ENCODE results near the gene BOC. TPM values are rescaled to one million over a fixed set of nuclear protein-coding genes. Genes with fewer than 3 reads are reported as not detected.

Gene BOC
- total RNA-seq, 1 experiment from 2014 or later: 7.3 TPM

DNA sequence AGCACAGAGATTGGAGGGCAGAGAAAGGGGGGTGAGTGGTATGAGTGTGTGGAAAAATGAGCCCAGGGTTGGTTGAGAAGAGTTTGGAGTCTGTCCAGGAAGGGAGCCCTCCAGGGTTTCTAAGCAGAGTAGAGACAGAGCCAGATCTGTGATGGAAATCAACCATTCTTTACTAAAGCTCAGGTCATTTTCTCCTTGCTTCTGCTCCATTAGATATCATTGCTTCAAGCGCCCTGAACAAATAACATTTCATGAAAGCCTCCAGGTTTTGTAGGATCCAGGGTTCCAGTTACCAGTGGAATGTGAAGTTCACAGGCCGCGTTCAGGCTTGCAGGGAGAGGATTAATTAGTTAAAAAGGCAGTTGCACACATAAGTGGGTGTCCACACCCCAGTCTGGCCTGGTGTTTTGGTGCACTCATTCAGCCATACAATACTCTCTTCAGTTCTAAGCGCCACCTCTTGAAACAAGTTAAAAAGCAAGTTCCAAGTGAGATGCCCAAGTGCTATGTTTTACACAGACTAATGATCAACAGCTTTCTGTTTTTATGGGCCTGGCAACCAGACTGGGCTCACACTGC, 16.4 kb upstream of the BOC start:
- H2AFZ ChIP-seq (ENCODE audit: low read length): no peak overlapping the region
- CTCF ChIA-PET: no interaction called here
- no peak for TF ChIP-seq CTCF (conservative IDR thresholded peaks at IDR 0.05; ENCODE audit: low read depth, low read length)
- TF ChIP-seq EZH2phosphoT487 (IDR thresholded peaks at IDR 0.05; ENCODE audit: borderline replicate concordance, low read length): no peak
- TF ChIP-seq EZH2 (IDR thresholded peaks at IDR 0.05; ENCODE audit: low read length, unreplicated experiment): no peak

DNA sequence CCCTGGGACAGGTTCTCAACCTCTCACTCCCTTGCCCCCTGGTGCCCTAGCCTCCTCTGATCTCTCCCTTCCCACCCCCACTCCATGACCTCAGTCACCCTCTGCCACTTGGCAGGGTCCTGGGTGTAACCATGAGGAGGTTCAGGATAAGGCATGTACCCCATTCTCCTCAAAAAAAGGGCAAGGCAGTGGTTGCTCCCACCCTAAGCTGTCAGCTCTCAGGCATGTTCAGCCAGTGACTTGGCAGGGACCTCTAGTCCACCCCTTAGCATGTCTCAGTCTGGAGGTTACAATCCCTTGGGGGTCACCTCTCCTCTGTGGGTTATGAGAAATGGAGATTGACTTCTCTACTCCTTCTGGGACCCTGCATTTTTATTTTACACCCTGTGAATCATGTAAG, 11.0 kb upstream of the BOC start:
- TF ChIP-seq CTCF (conservative IDR thresholded peaks at IDR 0.05; ENCODE audit: low read depth, low read length) (no peak), EZH2phosphoT487 (IDR thresholded peaks at IDR 0.05; ENCODE audit: borderline replicate concordance, low read length) (no peak), EZH2 (IDR thresholded peaks at IDR 0.05; ENCODE audit: low read length, unreplicated experiment) (no peak)
- H3K27me3 ChIP-seq (ENCODE audit: low read length): peaks cover 29% of the 10 kb centered on the region
- intact Hi-C loops (cut with micrococcal nuclease): no loop called here

More for the DNA sequence above, 16.4 kb upstream of the BOC start:
- Histone ChIP-seq H3K27ac (ENCODE audit: low read length) (no peak overlapping the region), H3K27me3 (ENCODE audit: low read length) (no peaks in the 10 kb centered on the region), H4K20me1 (ENCODE audit: low read length) (no peaks in the 10 kb centered on the region), H3K4me2 (ENCODE audit: low read length) (no peak overlapping the region), H3K4me3 (ENCODE audit: low read length) (no peak overlapping the region), H3K9ac (ENCODE audit: low read length) (no peak overlapping the region), H3K9me2 (replicated peaks; ENCODE audit: low read length) (no peaks in the 10 kb centered on the region), H3K79me2 (ENCODE audit: low read length) (no peaks in the 10 kb centered on the region), H3K4me1 (ENCODE audit: insufficient read depth, low read length) (no peaks in the 10 kb centered on the region), H3K9me3 (ENCODE audit: low read length) (no peaks in the 10 kb centered on the region), H3K36me3 (ENCODE audit: low read depth, low read length) (no peaks in the 10 kb centered on the region), H3F3A (ENCODE audit: low read length, unreplicated experiment) (no peaks in the 10 kb centered on the region)
- POLR2A ChIA-PET (ENCODE audit: unreplicated experiment): interaction anchor here (0.5 kb wide), 1 partner anchor 125 kb away, joined by 3 read pairs; no protein-coding TSS in a partner anchor
- intact Hi-C loops (cut with micrococcal nuclease): no loop called here
- no TSS peak for BruUV-seq (replicated peaks)
- no peak for DNase-seq
- no peak for ATAC-seq

DNA sequence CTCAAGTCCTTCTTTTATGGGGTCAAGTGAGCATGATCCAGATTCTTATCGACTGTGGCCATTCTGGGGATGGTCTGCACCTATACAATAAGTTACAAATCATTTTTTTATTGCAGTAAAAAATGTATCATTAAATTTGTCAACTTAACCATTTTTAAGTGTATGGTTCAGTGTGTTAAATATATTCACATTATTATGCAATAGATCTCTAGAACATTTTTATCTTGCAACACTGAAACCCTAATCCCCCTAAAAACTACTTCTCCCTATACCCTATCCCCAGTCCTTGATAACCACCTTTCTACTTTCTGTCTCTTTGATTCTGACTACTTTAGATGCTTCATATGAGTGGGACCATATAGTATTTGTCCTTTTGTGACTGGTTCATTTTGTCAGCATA, 10.4 kb upstream of the BOC start:
- peaks cover 29% of the 10 kb centered on the region for H3K27me3 ChIP-seq (ENCODE audit: low read length)
- no peaks in the 10 kb centered on the region for H3K36me3 ChIP-seq (ENCODE audit: low read depth, low read length)
- POLR2A ChIA-PET (ENCODE audit: unreplicated experiment): no interaction called here
- no TSS peak for BruUV-seq (replicated peaks)
- no peak overlapping the region for H2AFZ ChIP-seq (ENCODE audit: low read length)
- intact Hi-C loops (cut with micrococcal nuclease): no loop called here
- TF ChIP-seq CTCF (conservative IDR thresholded peaks at IDR 0.05; ENCODE audit: low read depth, low read length) (no peak), EZH2phosphoT487 (IDR thresholded peaks at IDR 0.05; ENCODE audit: borderline replicate concordance, low read length) (no peak), EZH2 (IDR thresholded peaks at IDR 0.05; ENCODE audit: low read length, unreplicated experiment) (no peak)
- H3F3A ChIP-seq (ENCODE audit: low read length, unreplicated experiment): no peaks in the 10 kb centered on the region
- ATAC-seq: no peak
- H3K4me3 ChIP-seq (ENCODE audit: low read length): no peak overlapping the region
- H4K20me1 ChIP-seq (ENCODE audit: low read length): no peaks in the 10 kb centered on the region
- H3K9ac ChIP-seq (ENCODE audit: low read length): no peak overlapping the region
- no peaks in the 10 kb centered on the region for H3K9me2 ChIP-seq (replicated peaks; ENCODE audit: low read length)
- no peaks in the 10 kb centered on the region for H3K4me1 ChIP-seq (ENCODE audit: insufficient read depth, low read length)
- DNase-seq: no peak
- no peaks in the 10 kb centered on the region for H3K9me3 ChIP-seq (ENCODE audit: low read length)
- CTCF ChIA-PET: no interaction called here
- no peak overlapping the region for H3K4me2 ChIP-seq (ENCODE audit: low read length)
- H3K79me2 ChIP-seq (ENCODE audit: low read length): no peaks in the 10 kb centered on the region
- no peak overlapping the region for H3K27ac ChIP-seq (ENCODE audit: low read length)

More for the DNA sequence above, 11.0 kb upstream of the BOC start:
- H3K9me2 ChIP-seq (replicated peaks; ENCODE audit: low read length): no peaks in the 10 kb centered on the region
- no peak for DNase-seq
- no peaks in the 10 kb centered on the region for H3K9me3 ChIP-seq (ENCODE audit: low read length)
- H3F3A ChIP-seq (ENCODE audit: low read length, unreplicated experiment): no peaks in the 10 kb centered on the region
- no peaks in the 10 kb centered on the region for H3K79me2 ChIP-seq (ENCODE audit: low read length)
- H3K4me2 ChIP-seq (ENCODE audit: low read length): no peak overlapping the region
- no TSS peak for BruUV-seq (replicated peaks)
- H3K36me3 ChIP-seq (ENCODE audit: low read depth, low read length): no peaks in the 10 kb centered on the region
- no peak for ATAC-seq
- no peak overlapping the region for H2AFZ ChIP-seq (ENCODE audit: low read length)
- no peak overlapping the region for H3K4me3 ChIP-seq (ENCODE audit: low read length)
- no peaks in the 10 kb centered on the region for H4K20me1 ChIP-seq (ENCODE audit: low read length)
- no peaks in the 10 kb centered on the region for H3K4me1 ChIP-seq (ENCODE audit: insufficient read depth, low read length)
- no peak overlapping the region for H3K27ac ChIP-seq (ENCODE audit: low read length)
- H3K9ac ChIP-seq (ENCODE audit: low read length): no peak overlapping the region
- ChIA-PET CTCF (no interaction called here), POLR2A (ENCODE audit: unreplicated experiment) (no interaction called here)
